GM04504 (cell line): Measurements from ENCODE around the gene APOLD1.
"Not testable (repeated sequence)": the region's sequence is repeated elsewhere in the genome, so short reads cannot be mapped to it uniquely, and the experiment has no call there.

Experiments
- DNase-seq: peaks from one replicate; pipeline ENCODE4 v3.0.0-alpha.2; 2012; ENCODE audit warnings: low read depth

Gene APOLD1

DNA sequence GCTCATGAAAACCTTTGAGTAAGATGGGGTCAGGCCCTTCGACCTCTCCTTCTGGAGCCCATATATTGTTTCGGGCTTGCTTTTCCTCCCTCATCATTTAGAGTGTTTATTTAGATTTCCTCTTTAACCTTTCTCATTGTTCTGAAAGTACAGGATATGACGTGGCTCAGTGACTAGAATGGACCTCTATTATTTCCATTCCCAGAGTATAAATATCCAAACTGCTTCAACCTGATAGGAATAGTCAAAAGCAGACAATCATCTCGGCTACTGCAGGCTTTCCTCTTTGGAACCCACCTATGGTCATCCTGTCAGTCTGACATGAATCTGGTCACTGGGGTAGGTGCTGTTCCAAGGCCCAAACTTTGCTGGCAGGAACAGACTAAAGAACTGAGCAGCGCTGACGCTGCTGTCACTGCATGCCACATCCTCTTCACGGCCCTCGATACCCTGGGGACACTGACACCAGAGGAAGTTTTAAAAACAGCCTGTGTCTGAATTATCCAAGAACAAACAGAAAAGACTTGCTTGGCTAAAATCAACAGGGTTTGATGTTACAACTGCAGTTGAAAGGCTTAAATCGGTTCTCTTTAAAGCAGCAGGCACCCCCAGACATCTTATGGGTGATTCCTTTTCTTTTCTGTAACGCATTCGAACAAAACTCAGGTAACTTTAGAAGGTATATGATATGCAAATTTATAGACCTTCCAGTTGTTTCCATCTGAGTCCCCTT is 22.7 kb downstream of the APOLD1 start:
- no peak for DNase-seq

DNA sequence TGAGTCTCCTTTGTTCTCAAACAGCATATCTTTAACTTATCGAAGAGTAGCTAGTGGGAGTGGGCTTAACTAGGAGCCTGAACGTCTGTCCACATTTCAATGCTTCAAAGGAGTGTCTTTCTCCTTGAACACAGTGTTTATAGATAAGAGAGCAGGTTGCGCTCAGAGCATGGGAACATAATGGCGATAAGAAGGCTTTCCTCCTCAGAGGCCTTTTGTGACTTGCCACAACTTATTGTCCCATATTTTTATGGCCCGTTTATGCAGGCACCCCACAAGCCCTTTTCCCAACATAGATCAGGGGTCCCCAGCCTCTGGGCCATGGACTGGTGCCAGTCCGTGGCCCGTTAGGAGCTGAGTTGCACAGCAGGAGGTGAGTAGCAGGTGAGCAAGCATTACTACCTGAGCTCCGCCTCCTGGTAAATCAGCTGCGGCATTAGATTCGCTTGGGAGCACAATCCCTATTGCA is 25.1 kb downstream of the APOLD1 start:
- no peak for DNase-seq

DNA sequence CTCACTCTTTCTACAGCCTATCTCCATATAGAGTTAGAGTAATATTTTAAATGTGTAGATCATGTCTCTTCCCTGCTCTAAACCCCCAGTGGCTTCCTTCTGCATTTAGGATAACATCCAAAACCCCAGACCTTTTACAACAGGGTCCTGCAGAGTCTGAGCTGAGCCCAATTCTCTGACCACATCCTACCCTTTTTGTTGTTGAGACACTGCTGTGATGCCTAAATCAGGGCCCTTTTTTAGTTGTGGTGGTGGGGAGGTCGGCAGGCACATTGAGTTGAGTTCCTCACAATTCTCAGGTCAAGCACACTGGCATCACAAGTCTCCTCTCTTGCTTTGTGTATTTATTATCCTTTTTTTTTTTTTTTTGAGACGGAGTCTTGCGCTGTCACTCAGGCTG is 25.9 kb downstream of the APOLD1 start:
- DNase-seq, result no peak

DNA sequence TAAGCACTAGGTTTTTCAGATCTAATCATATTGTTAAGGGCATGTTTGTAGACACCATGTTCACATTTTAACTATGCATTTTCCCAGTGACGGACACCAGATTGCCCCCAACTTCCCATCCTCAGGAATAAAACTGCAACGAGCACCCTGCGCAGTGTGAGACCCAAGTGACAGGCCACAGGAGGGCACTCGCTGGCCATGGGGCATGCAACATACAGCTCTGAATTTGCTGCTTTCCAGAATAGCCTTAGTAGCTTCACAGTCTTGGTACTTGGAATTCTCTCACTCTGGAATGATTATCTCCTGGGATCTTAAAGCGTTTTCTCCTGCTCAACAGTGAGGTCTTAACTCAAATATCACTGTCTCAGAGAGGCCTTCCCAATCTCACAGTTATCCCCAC is 26.7 kb downstream of the APOLD1 start:
- no peak for DNase-seq

DNA sequence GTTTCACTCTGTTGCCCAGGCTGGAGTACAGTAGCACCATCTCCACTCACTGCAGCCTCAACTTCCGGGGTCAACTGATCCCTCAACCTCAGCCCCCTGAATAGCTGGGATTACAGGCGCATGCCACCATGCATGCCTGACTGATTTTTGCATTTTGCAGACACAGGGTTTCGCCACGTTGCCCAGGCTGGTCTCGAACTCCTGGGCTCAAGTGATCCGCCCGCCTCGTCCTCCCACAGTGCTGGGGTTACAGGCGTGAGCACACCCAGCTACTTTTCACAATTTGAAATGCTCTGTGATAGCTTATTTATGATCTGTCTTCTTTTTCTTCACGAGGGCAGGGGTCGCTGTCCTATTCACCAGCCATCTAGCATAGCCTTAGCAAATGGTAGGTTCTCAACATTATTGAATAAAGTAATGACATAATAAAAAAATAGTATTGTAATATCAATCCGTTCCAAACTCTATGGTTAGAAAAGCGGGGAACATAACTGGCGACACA is 27.2 kb downstream of the APOLD1 start:
- DNase-seq, result no peak

DNA sequence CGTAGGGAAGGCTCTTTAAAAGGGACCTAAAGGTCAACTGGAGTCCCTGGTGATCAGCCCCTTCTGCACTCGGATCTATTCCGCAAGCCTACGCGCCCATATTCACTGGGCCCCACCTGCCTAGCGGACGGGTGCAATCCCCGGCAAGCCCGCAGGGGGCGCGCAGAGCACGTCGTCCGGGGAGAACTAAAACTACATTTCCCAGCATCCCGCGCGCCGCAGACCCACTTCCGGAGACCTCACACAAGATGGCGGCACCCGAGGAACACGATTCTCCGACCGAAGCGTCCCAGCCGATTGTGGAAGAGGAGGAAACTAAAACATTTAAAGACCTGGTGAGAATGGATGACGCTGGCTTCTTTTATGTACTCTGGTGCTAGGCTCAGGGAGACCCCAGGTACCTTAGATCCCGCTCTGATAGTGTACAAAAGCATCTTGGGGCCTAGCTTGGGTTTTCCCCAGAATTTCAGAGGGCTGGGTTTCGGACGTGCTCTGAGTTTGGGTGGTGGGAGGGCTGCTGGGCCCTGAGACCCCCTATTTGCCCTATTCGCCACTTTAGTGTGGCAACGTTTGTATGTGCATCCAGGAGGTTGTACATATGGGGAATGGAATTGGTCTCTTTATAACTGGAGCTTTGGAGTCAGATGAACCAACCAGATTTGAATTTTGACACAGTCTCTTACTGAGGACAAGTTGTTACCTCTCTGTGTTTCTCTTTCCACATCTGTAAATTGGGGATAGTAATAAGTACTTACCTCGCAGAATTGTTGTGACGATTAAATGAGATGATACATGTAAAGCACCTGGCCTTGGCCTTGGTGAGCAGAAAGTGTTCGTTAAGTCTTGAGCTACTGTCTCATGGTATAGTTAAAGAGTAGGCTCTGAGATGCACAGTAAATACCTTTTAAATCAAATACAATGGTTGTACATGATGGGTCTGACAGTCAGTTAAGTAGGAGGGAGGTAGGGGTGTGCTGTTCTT is 28.0 kb downstream of the APOLD1 start, which contains the start of gene DDX47:
Gene DDX47 (plus strand): TSS at position 227 of the 982 bp plus-strand sequence. CDS start 22 bp downstream, at position 249.
- DNase-seq, result peak; percentile 75

DNA sequence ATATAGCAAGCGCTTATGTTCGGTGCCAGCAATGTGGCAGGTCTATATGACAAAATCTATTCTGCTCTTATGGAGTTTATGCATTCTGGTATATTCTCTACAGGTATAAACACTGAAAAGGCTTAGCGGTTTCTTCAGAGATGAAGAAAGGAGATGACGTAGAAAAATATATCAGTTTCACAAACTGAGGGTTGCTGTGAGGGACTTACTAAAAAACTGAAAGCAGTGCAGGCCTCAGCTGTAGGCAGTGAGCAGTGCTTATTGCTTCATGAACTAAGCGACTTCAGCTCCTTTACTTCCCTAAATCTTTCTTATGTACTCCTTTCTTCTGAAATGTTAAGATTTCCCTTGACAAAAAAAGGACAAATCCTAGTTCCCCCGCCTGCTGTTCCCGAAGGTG is 32.2 kb downstream of the APOLD1 start:
- DNase-seq, result no peak

DNA sequence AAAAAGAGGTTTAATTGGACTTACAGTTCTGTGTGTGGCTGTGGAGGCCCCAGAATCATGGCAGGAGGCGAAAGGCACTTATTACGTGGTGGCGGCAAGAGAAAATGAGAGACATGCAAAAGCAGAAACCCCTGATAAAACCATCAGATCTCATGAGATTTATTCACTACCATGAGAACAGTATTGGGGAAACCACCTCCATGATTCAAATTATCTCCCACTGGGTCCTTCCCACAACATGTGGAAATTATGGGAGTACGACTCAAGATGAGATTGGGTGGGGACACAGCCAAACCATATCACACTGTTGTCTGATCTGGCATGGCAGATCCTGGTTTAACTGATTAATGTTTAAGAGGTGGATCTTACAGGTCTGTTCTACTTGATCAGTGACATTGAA is 33.2 kb downstream of the APOLD1 start:
- no peak for DNase-seq

DNA sequence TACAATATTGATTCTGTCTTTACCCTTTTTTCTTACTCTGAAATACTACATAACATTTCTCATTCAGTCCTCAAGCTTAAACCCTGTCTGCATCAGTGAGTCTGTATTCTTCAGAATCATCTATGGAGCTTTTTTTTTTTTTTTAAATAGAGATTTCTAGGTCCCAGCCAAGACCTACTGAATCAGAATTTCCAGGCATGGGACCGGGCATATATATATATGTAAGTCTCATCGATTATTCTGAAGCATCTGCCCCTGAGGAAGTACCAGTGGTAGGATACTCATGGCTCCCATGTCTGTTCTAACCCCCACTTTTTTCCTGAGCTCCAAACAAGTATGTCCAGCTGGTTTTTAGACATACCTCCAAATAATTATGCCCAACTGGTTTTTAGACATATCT is 33.8 kb downstream of the APOLD1 start:
- DNase-seq, result no peak

DNA sequence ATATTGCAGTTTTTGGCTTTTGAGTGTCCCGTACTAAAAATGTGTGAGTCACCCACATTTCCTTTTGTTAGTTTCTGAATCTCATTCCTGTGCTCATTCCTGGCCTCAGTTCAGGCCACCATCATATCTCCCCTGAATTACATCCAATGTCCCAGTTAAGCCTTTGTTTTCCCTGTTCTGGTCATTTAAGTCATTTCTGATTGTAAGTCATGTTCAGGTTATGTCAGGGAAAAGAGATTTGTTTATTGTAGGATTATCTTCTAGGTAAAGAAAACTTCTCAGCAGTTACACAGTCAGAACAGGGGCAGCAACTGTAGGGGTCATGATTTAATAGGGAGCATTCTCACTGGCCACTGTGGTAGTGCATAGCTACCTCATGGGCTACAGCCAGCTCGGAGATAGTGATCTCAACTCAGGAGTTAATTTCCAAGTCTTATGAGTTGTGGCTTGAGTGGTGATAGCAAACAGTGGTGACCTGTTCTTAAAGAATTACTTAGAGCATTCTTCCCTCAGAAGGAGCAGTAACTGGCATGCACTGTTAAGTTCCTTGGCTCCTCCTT is 34.4 kb downstream of the APOLD1 start:
- DNase-seq, result peak; percentile 90

DNA sequence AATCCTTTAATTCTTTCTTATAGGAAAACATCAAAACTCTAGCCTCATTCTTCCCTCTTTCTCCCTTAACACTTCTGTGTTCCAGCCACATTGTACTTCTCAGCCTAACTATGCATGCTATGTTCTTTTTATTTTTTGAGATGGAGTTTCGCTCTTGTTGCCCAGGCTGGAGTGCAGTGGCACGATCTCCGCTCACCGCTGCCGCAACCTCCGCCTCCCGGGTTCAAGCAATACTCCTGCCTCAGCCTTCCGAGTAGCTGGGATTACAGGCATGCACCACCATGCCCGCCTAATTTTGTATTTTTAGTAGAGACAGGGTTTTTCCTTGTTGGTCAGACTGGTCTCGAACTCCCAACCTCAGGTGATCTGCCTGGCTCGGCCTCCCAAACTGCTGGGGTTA is 34.9 kb downstream of the APOLD1 start:
- not testable (repeated sequence) for DNase-seq

DNA sequence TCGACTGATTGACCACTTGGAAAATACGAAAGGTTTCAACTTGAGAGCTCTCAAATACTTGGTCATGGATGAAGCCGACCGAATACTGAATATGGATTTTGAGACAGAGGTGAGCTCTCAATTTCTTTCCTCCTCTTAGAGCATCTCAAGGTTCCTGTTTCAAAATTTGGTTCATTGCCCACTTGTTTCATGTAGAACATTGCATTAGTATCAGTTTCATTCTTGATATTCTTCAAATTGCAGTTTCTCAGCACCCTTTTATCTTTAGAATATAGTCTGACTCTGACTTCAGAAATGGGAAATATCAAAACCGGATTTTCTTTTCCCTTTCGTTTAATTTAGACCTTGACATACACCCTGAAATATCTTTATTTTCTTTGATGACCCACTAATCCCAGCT is 36.5 kb downstream of the APOLD1 start:
- no peak for DNase-seq

DNA sequence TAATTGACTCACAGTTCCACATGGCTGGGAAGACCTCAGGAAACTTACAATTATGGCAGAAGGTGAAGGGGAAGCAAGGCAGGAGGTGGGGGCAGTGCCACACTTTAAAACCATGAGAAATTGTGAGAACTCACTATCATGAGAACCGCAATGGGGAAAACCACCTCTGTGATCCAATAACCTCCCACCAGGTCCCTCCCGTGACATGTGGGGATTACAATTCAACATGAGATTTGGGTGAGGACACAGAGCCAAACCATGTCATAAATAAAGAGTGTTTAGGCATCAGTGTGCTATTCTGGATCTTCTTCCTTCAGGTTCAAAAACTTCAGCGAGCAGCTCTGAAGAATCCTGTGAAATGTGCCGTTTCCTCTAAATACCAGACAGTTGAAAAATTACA is 37.4 kb downstream of the APOLD1 start:
- no peak for DNase-seq

DNA sequence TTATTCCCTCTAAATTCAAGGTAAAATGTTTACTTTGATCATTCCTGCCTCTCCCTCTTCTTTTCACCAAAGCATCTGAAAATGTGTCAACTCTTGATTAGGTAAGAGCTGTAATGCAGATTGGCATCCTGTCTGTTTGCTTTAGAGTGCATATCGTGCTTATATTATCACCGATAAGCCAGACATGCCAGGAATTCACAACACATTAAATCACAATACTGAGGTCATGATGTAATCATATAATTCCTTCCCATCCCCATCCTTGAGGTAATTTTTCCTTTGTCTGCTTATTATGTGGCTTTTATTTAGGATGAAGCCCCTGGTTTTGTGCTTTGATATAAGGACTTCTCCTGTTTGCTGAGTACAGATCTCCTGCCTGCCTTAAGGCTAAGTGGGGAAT is 37.8 kb downstream of the APOLD1 start:
- DNase-seq, result no peak

DNA sequence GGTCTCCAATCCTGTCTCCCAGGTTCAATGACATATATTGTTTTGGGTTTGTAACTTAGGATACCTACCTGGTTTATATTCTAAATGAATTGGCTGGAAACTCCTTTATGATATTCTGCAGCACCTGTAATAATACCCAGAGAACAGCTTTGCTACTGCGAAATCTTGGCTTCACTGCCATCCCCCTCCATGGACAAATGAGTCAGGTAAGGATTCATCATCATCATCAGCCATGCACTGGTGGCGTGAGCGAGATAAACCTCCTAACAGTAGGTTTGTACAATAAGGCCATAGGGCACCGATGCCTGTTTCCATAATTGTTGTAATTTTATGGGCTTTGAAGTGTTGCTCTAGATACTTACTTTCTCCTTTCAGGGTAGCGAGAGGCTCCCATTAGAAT is 38.4 kb downstream of the APOLD1 start:
- no peak for DNase-seq

DNA sequence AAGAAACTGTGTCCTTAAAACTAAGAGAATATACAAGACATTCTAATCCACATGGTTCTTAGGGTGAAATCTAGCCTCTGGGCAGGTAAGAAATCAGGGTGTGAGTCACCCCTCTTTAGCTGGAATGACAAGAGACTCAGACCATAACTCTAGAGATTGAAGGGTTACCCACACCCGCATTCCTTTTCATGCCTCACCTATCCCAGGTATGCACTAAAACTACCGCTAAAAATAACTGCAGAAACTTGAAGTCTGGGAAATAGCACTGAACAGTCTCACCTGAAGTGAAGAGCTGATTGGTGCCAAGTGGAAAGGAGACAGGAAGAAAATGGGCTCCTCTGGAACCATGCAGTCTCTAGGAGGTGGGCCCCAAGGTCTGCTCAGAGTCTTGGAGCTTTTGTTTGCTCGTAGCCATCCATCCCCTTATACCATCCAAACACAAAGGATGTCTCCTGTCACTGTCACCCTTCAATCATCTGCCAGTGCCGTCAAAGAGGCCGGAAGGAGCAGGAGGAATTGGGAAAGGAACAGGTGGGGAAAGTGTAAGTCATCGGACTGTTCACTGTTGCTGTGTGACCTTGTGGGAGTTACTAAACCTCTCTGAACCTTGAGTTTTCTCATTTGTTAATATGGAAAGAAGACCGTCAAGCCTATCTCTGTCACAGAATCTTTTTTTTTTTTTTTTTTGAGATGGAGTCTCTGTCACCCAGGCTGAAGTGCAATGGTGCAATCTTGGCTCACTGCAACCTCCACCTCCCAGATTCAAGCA is 50.1 kb downstream of the APOLD1 start:
- no peak for DNase-seq

DNA sequence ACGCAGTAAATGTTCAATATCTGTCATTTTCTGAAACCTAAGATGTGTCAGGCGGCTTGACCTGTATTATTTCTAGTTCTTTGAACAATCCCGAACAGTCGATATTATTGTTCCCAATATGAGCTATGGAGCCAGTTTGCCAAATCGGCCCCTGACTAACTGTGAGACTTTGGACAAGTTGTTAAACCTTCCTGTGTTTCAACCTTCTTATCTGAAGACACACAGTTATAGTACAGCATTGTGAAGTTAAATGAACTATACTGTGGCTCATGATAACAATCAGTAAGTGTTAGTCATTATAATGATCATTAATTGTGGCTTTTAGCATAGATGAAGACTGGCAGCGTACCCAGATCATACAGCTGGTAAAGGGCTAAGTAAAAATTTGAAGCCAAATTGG is 51.1 kb downstream of the APOLD1 start:
- no peak for DNase-seq

DNA sequence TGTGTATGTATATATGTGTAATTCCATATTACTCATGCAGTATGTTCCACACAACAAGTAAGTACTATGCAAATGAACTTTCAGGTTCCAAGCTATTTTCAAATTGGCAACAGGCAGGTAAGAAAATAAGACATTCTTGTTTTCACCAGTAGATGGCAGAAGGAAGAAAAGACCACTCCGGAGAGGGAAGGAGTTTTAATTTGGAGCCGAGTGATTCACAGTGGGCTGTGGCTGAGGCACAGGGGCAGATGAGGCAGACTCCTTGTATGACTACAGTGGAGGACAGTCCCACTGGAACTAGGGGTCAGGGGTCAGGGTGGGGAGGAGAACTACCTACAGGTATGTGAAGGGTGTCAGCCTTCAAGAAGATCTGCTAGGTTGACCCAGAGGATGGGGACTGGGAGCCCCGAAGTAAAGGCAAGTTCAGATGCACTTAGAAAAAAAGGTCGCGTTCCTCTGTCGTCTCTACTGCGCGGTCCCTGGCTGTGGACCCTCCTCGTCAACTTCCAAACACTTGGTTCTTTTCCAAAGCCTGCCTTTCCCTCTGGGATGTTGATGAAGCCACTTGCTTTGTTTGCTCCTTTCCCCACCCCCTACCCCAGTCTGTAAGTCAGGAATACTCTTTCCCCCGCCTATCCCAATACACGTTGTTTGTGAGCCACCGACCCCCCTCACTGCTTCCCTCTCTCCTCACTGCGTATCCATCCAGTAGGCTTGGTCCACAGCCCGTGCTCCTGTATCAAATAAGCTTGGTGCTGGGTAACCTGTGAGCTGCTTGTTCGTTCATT is 51.8 kb downstream of the APOLD1 start:
- peak; percentile 66 for DNase-seq

DNA sequence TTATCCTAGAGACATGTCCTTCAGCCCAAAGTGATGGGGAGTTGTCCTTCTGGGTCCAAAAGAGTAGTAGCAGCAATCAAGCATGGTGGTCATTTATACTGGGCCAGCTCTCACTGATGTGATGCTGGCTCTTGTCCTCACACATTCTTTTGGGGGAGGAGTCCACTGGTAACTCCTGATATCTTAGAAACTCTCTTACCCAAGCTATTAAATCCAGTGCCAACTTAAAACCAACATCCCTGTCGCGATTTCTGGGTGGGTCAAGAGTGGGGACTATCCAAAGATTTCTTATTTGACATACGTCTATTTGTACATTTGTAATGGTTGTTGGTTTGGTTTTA is 52.3 kb downstream of the APOLD1 start:
- no peak for DNase-seq

DNA sequence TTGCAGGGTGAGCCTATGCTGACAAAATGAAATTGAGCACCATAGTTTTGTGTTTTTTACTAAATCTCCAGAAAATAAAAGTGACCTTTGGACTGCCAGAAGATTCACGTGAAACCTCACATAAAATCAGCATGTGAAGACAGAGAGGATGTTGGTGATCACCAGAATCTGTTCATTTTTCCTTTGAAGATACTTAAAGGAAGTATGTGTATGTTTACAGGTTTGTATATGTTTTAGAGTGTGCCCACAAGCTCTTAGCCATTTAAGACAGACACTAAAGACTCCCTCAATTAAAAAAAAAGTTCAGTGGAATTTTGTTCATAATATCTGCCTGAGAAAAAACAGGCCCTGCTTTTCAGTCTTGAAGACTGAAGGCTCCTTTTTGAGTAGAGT is 53.5 kb downstream of the APOLD1 start:
- no peak for DNase-seq

DNA sequence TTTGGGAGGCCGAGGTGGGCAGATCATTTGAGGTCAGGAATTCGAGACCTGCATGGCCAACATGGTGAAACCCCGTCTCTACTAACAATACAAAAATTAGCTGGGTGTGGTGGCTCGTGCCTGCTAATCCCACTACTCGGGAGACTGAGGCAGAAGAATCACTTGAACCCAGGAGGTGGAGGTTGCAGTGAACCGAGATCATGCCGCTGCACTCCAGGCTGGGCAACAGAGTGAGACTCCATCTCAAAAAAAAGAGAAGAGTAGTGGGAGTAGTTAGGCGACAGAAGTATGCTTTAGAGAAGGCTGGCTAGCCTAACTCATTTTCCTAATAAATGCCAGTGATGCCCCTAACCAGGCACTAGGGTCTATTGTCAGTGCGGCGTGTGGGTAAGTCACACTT is 54.0 kb downstream of the APOLD1 start:
- not testable (repeated sequence) for DNase-seq
